T47D (cell line): Measurements from ENCODE around the gene HINT1.

Experiments used
- DNase-seq, 2 experiments: peaks; one replicate each; pipeline versions ENCODE4 v3.0.0 to v3.0.0-alpha.2; 2011 to 2012; ENCODE audit warnings: low read depth in 1 of 2, low spot score in 1 of 2
- JUND ChIP-seq: IDR thresholded peaks from 2 replicates; pipeline ENCODE4 v1.6.1; 2012; ENCODE audit warnings: low read depth
- in situ Hi-C: cut with HindIII; loops from 2 replicates; pipeline ENCODE4 v1.10.0; 2016; ENCODE audit warnings: low sequenced_read_pairs, low pct_unique_long_range_greater_than_20kb

HINT1 gene

DNA sequence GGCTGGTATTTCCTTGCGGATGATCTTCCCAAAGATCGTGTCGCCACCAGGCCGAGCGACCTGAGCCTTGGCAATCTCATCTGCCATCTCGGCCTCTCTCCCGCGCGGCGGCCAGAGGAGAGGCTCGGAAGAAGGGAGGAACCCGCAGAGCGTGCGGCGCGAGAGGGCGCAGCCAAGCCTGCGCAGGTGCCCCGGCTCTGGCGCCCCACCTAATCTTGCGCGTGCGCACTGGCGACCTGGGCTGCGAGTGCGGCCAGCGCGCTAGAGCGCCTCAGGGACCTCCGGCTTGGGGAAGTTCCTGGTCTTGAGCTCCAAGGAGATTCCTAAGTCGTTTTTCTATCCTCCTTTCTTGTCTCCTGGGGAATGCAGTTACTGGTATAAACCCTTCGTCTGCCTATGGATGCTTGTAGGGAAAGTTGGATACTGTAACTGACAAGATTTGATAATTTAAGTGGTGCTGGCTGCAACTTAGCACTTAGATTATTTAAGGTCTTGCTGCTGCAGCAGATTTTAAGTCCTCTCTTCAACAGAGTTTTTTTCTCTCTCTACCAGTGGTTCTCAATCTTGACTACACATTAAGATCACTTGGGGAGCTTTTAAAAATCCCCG lies at the start of gene HINT1:
Gene HINT1, minus strand, starts transcription at position 138 of the 609 bp plus-strand sequence. Its CDS starts 51 bp downstream, at position 87.
- in situ Hi-C loops = no loop called here
- peak; percentile 93 to 95 for DNase-seq
- TF ChIP-seq JUND = no peak

DNA sequence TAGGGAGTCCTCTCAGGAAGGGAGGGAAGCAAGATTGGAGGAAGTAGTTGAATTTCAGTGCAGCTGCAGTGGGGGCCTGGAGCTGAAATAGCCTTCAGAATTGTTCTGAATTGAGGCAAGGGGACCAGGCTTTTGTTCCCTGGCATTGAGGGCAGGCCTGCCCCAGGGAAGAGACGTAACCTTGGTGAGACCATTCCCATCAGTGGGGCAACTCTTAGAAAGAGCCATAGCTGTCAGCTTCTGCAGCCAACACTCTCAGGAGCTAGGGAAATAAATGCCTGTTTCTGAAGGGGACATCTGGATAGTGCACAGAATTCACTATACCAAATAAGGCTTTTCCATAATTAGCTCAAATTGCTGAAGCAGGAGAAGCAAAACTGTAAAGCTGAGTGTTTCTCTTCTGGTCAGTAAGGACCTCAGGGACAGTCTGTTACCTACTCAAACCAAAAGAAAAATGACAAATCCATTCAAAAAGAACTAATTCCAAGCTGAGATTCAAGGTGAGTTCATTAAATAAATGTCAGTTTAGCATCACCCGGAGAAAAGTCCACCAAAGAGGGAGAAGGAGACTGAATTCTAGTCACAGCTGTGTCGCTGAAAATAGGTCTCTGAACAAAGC lies 49.7 kb upstream of the HINT1 start:
- no peak for DNase-seq
- in situ Hi-C loops = no loop called here
- no peak for TF ChIP-seq JUND

- in situ Hi-C loops = no loop called here
- TF ChIP-seq JUND = no peak
- no peak for DNase-seq
Observed at GRCh38 chr5:131212471-131213021, 47.5 kb upstream of the HINT1 start.

GRCh38 chr5:131211669-131212068 lies 46.6 kb upstream of the HINT1 start:
- TF ChIP-seq JUND = no peak
- in situ Hi-C loops = no loop called here
- no peak for DNase-seq

GRCh38 chr5:131210151-131210510 lies 45.1 kb upstream of the HINT1 start:
- DNase-seq = no peak
- no peak for TF ChIP-seq JUND
- in situ Hi-C loops = no loop called here

DNA sequence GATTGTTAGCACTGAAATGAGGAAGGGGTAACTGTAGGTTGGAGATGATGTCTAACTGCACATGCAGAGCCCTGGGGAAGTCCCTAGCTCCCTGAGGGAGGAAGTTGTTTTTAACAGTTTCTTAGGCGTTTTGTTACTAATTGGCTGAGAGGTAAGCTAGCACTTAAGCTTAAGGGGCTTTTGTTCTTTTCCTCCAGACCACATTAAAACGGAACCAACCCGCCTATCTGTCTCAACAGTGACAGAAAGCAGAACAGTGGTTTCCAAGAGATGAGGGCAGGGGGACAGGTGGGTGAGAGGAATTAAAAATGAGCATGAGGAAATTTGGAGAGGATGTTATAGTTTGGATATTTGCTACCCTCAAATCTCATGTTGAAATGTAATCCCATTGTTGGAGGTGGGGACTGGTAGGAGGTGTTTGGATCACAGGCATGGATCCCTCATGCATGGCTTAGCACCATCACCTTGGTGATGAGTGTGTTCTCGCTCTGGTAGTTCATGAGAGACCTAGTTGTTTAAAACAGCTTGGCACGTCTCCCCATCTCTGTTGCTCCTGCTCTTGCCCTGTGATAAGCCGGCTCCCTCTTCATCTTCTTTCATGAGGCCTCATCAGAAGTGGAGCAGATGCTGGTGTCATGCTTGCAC lies 44.6 kb upstream of the HINT1 start:
- DNase-seq = no peak
- in situ Hi-C loops = no loop called here
- TF ChIP-seq JUND = no peak

GRCh38 chr5:131209175-131209505 lies 44.1 kb upstream of the HINT1 start:
- no peak for DNase-seq
- TF ChIP-seq JUND = no peak
- in situ Hi-C loops = no loop called here

GRCh38 chr5:131206772-131207171 lies 41.7 kb upstream of the HINT1 start:
- in situ Hi-C loops = no loop called here
- TF ChIP-seq JUND = no peak
- DNase-seq = no peak

- in situ Hi-C loops = no loop called here
- TF ChIP-seq JUND = no peak
- DNase-seq = no peak
Observed at GRCh38 chr5:131206061-131206460, 41.0 kb upstream of the HINT1 start.

- no peak for TF ChIP-seq JUND
- in situ Hi-C loops = no loop called here
- DNase-seq = no peak
Observed at GRCh38 chr5:131204964-131205363, 39.9 kb upstream of the HINT1 start.

DNA sequence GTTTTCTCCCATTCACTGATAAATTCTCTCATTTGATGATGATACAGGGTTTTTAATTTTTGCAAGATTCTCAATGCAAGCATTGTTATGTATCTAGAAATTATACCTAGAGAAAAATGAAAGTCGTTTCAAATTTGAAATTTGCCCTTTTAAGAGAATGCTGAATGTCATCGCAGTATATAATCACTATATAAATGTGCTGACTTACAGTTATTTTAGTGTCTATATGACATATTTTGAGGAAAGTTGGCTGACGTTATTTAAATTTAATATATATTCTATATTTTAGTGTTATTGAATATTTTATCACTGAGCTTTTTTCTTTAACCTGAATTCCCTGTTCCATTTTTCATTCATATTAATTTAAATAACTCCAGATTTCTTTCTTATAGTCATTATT lies 35.5 kb upstream of the HINT1 start:
- in situ Hi-C loops = no loop called here
- no peak for DNase-seq
- TF ChIP-seq JUND = no peak

GRCh38 chr5:131198625-131199024 lies 33.6 kb upstream of the HINT1 start:
- in situ Hi-C loops = no loop called here
- DNase-seq = no peak
- no peak for TF ChIP-seq JUND

- no peak for DNase-seq
- no peak for TF ChIP-seq JUND
- in situ Hi-C loops = no loop called here
Observed at GRCh38 chr5:131196331-131196730, 31.3 kb upstream of the HINT1 start.
